Fibroblast of lung (primary cell): Measurements from ENCODE around the gene MIGA2.

Source experiments
- CTCF ChIP-seq, 2 donors: IDR thresholded peaks in 1 of 2; conservative IDR thresholded peaks in 1 of 2; 1 replicate in 1 of 2; 2 replicates in 1 of 2; pipeline ENCODE4 v1.5.1; 2011 to 2012; ENCODE audit warnings: low read length in 2 of 2, control low read depth in 1 of 2, inconsistent platforms in 1 of 2, low read depth in 1 of 2, mild to moderate bottlenecking in 1 of 2
- EZH2 ChIP-seq: IDR thresholded peaks from 2 replicates; pipeline ENCODE4 v1.5.1; 2012; ENCODE audit warnings: low read length, control low read depth, mild to moderate bottlenecking; ENCODE audit errors: missing control alignments

GRCh38 chr9:129014124-129014523 is 22.3 kb upstream of the MIGA2 start:
- TF ChIP-seq CTCF (conservative IDR thresholded peaks at IDR 0.05 in 1 of 2, IDR thresholded peaks at IDR 0.05 in 1 of 2; ENCODE audit: low read depth in 1 of 2, low read length in 2 of 2) (no peak), EZH2 (no peak)
